Measurements from ENCODE around the gene GNPTAB.
"Not testable (repeated sequence)": the region's sequence is repeated elsewhere in the genome, so short reads cannot be mapped to it uniquely, and the experiment has no call there.

GNPTAB gene
- 71.9 to 211 (median 122) reads per million in 9 experiments for total RNA-seq

GRCh38 chr12:101830367-101831325 is at the start of gene GNPTAB:
Gene GNPTAB (minus strand): TSS chr12:101830959. CDS start chr12:101830675, 284 bp downstream.
- Mint-ChIP-seq H3K4me3 (peak within 1 kb of the TSS; percentile 94 to 98), H3K9me3 (no peaks in the 10 kb centered on the region), H3K27ac (peak within 1 kb of the TSS; percentile 87 to 96), H3K36me3 (ENCODE audit: insufficient read depth) (peaks cover 6% of the 10 kb centered on the region), H3K4me1 (ENCODE audit: low read depth in 2 of 2) (peaks cover 20 to 43% of the 10 kb centered on the region in 2 donors), H3K27me3 (no peaks in the 10 kb centered on the region)
- peak; percentile 91 to 96 (median 96) for DNase-seq
- peak; percentile 84 for ATAC-seq (replicated peaks)

DNA sequence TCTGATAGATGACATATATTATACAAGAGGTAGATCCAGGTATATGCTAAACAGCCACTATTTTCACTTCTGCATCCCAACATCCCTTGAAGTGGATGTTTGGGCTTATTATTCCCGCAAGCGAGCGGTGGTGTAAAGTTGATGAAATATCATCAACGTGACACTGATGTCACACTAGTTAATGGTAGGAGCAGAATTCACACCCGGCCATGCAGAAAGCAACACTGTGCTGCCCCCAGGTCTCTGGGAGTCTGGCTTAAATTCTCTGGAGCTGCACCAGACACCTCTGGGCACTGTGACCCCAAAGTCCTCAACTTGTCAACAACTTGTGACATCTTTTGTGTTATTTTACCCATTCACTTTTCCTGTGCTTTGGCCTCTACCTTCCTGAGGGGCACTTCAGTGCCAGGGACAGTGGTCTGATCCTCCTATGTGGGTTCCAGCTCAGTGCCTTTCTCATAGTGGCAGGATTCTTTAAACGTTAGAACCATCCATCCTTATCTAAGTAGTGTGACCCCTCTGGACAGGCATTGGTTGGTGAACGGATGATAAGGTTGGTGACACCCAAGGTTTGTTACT is 47.6 kb upstream of the GNPTAB start:
- H3K9me3 Mint-ChIP-seq, result no peaks in the 10 kb centered on the region
- H3K27ac Mint-ChIP-seq, result peak overlapping the region; percentile 91 to 94
- H3K4me1 Mint-ChIP-seq (ENCODE audit: low read depth in 2 of 2), result peaks cover 12 to 16% of the 10 kb centered on the region in 2 donors
- DNase-seq, result no peak
- no peak for ATAC-seq (replicated peaks)
- H3K36me3 Mint-ChIP-seq (ENCODE audit: insufficient read depth), result peaks cover 24% of the 10 kb centered on the region
- H3K4me3 Mint-ChIP-seq, result peak overlapping the region; percentile 96 to 97
- H3K27me3 Mint-ChIP-seq, result no peaks in the 10 kb centered on the region

DNA sequence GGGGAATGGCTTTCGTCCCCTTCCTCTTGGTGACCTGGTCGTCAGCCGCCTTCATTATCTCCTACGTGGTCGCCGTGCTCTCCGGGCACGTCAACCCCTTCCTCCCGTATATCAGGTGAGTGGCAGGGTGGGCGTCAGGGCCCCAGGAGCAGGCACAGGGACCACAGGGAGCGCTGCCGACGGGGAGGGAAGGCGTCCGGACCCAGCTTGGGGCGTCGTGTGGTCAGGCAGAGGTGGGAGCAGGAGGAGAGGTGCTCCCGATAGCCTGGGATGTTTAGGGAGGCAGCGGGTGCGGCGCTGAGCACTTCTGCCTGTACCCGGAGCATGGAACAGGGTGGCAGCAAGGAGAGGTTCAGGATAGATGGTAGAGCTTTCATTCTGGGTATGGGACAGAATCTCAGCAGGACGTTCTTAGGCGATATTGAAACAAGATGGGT is 47.1 kb upstream of the GNPTAB start:
- ATAC-seq (replicated peaks), result no peak
- DNase-seq, result no peak
- peaks cover 12 to 16% of the 10 kb centered on the region in 2 donors for H3K4me1 Mint-ChIP-seq (ENCODE audit: low read depth in 2 of 2)
- H3K27ac Mint-ChIP-seq, result peak overlapping the region; percentile 91 to 94
- no peaks in the 10 kb centered on the region for H3K27me3 Mint-ChIP-seq
- H3K36me3 Mint-ChIP-seq (ENCODE audit: insufficient read depth), result peaks cover 25% of the 10 kb centered on the region
- H3K9me3 Mint-ChIP-seq, result no peaks in the 10 kb centered on the region
- H3K4me3 Mint-ChIP-seq, result peak overlapping the region; percentile 96 to 97

- Mint-ChIP-seq H3K4me3 (peak within 1 kb of the TSS; percentile 96 to 97), H3K27ac (peak within 1 kb of the TSS; percentile 91 to 94), H3K9me3 (no peaks in the 10 kb centered on the region), H3K36me3 (ENCODE audit: insufficient read depth) (peaks cover 25% of the 10 kb centered on the region), H3K4me1 (ENCODE audit: low read depth in 2 of 2) (peaks cover 12 to 16% of the 10 kb centered on the region in 2 donors), H3K27me3 (no peaks in the 10 kb centered on the region)
- DNase-seq (peak; percentile 71 to 75 (median 73)), ATAC-seq (replicated peaks) (peak; percentile 83)
These were observed 46.4 kb upstream of the GNPTAB start, which contains the start of gene DRAM1 for GRCh38 chr12:101876861-101877805. Gene DRAM1 (plus strand): TSS chr12:101877580. CDS start chr12:101877790, 210 bp downstream.

- peak overlapping the region; percentile 96 to 97 for H3K4me3 Mint-ChIP-seq
- H3K36me3 Mint-ChIP-seq (ENCODE audit: insufficient read depth), result peaks cover 25% of the 10 kb centered on the region
- ATAC-seq (replicated peaks) (no peak), DNase-seq (no peak)
- no peaks in the 10 kb centered on the region for H3K9me3 Mint-ChIP-seq
- no peaks in the 10 kb centered on the region for H3K27me3 Mint-ChIP-seq
- H3K4me1 Mint-ChIP-seq (ENCODE audit: low read depth in 2 of 2), result peaks cover 10 to 11% of the 10 kb centered on the region in 2 donors
- peak overlapping the region; percentile 91 to 94 for H3K27ac Mint-ChIP-seq
These were observed 45.6 kb upstream of the GNPTAB start for GRCh38 chr12:101876322-101876860.

DNA sequence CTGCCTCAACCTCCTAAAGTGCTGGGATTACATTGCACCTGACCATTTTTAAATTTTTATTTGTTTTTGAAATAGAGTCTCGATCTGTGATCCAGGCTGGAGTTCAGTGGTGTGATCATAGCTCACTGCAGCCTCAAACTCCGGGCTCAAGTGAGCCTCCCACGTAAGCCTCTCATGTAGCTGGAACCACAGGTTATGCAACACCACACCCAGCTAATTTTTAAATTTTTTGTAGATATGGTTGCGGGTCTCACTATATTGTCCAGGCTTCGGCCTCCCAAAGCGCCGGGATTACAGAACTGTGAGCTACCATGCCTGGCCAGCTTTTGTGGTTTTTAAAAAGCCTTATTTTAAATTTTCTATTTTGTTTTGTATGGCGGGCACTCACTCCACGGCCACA is 44.4 kb upstream of the GNPTAB start:
- Mint-ChIP-seq H3K9me3 (no peaks in the 10 kb centered on the region), H3K4me1 (ENCODE audit: low read depth in 2 of 2) (peaks cover 10% of the 10 kb centered on the region in 2 donors), H3K4me3 (no peak overlapping the region), H3K36me3 (ENCODE audit: insufficient read depth) (peaks cover 25% of the 10 kb centered on the region), H3K27ac (peak overlapping the region in 1 of 2 donors; percentile 94), H3K27me3 (no peaks in the 10 kb centered on the region)
- ATAC-seq (replicated peaks) (no peak), DNase-seq (no peak)

DNA sequence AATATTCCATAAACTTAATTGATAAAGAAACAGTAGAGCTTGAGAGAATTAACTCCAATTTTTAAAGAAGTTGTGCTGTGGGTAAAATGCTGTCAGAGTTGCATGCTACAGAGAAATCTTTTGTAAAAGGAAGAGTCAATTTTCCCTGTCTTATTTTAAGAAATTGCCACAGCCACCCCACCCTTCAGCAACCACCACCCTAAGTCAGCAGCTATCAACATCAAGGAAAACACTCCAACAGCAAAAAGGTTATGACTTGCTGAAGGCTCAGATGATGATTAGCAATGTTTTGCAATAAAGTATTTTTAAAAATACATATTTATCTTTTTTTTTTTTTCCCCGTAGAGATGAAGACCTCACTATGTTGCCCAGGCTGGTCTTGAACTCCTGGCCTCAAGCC is 40.2 kb upstream of the GNPTAB start:
- H3K36me3 Mint-ChIP-seq (ENCODE audit: insufficient read depth), result peaks cover 10% of the 10 kb centered on the region
- no peak for ATAC-seq (replicated peaks)

DNA sequence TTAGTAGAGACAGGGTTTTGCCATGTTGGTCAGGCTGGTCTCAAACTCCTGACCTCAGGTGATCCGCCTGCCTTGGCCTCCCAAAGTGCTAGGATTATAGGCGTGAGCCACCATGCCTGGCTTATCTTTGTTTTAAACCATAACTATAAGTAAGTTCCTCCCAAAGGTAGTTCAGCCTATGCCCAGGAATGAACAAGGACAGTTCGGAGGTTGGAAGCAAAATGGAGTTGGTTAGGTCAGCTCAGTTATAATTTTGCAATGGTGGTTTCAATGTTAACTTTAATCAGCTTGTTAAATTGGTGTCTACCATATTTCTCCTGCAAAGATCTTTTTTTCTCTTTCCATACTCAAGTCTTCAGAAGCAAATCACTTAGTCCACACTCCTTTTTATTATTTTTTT is 36.9 kb upstream of the GNPTAB start:
- H3K27me3 Mint-ChIP-seq; H3K4me3 Mint-ChIP-seq; H3K9me3 Mint-ChIP-seq; H3K27ac Mint-ChIP-seq; ATAC-seq (replicated peaks); H3K36me3 Mint-ChIP-seq (ENCODE audit: insufficient read depth); H3K4me1 Mint-ChIP-seq (ENCODE audit: low read depth in 2 of 2); DNase-seq: not testable (repeated sequence)

More for the DNA sequence above, 40.2 kb upstream of the GNPTAB start:
- no peak overlapping the region for H3K4me3 Mint-ChIP-seq
- H3K27me3 Mint-ChIP-seq, result no peaks in the 10 kb centered on the region
- peaks cover 0 to under 1% of the 10 kb centered on the region in 2 donors for H3K4me1 Mint-ChIP-seq (ENCODE audit: low read depth in 2 of 2)
- no peaks in the 10 kb centered on the region for H3K9me3 Mint-ChIP-seq
- no peak for DNase-seq
- H3K27ac Mint-ChIP-seq, result no peak overlapping the region

DNA sequence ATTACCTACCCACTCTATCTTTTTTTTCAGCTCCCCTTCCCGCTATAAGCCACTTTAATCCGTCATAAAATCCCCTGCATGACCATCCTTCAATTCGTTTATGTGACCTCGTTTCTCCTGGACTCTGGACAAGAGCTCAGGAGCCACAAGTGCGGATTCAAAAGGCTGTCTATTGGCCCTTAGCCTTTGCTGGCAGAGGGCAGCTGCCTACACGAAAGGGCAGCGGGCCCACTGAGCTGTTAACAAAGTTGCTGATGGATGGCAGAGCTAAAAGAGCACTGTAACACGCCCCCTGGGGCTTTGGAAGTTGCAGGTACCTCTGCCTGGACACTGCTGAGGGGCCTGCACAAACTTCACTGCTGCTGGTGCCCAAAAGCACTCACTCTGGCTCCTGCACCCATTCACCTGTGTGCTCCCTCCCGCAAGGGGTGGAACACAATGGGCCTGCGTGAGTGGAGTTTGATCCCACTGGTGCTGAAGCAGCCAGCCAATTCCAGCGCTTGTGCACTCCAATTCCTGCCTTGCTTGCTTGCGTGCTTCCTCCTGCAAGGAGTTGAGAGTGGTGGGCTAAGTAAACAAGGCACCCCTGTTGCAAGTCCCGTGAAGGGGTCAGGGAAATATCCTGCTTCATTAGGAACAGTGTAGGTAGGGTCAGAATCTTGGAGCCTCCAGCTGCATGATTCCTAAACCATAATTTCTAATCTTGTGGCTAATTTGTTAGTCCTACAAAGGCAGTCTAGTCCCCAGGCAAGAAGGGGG is 36.0 kb upstream of the GNPTAB start:
- no peak for ATAC-seq (replicated peaks)
- no peaks in the 10 kb centered on the region for H3K27me3 Mint-ChIP-seq
- no peak for DNase-seq
- no peaks in the 10 kb centered on the region for H3K9me3 Mint-ChIP-seq
- peaks cover 0 to 2% of the 10 kb centered on the region in 2 donors for H3K4me1 Mint-ChIP-seq (ENCODE audit: low read depth in 2 of 2)
- no peak overlapping the region for H3K27ac Mint-ChIP-seq
- H3K36me3 Mint-ChIP-seq (ENCODE audit: insufficient read depth), result no peaks in the 10 kb centered on the region
- no peak overlapping the region for H3K4me3 Mint-ChIP-seq

GRCh38 chr12:101863981-101864380 is 33.2 kb upstream of the GNPTAB start:
- DNase-seq (no peak), ATAC-seq (replicated peaks) (no peak)
- no peaks in the 10 kb centered on the region for H3K27me3 Mint-ChIP-seq
- no peak overlapping the region for H3K4me3 Mint-ChIP-seq
- peaks cover 2% of the 10 kb centered on the region for H3K36me3 Mint-ChIP-seq (ENCODE audit: insufficient read depth)
- H3K4me1 Mint-ChIP-seq (ENCODE audit: low read depth in 2 of 2), result peaks cover 0 to 2% of the 10 kb centered on the region in 2 donors
- H3K9me3 Mint-ChIP-seq, result no peaks in the 10 kb centered on the region
- H3K27ac Mint-ChIP-seq, result no peak overlapping the region

DNA sequence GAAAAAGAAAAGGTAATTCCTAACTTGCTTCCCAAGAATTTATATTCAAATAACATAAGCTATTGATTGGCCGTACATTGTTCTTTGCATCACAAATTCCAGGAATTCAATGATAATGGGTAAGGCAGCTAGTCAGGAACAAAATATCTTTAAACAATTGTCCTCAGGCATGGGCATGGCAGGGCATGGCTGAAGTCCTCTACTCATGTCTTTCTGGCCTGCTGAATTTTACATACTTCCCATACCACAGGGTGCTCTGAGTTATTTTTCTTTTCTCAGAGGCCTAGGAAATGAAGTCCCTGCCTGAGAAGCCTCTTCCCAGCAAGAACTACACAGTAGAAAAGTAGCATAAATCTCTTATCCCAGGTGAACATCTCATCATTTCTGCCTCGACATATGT is 31.5 kb upstream of the GNPTAB start:
- ATAC-seq (replicated peaks) (no peak), DNase-seq (no peak)
- Mint-ChIP-seq H3K4me1 (ENCODE audit: low read depth in 2 of 2) (peaks cover 0 to 2% of the 10 kb centered on the region in 2 donors), H3K9me3 (no peaks in the 10 kb centered on the region), H3K4me3 (no peak overlapping the region), H3K27ac (no peak overlapping the region), H3K27me3 (no peaks in the 10 kb centered on the region), H3K36me3 (ENCODE audit: insufficient read depth) (peaks cover 3% of the 10 kb centered on the region)

DNA sequence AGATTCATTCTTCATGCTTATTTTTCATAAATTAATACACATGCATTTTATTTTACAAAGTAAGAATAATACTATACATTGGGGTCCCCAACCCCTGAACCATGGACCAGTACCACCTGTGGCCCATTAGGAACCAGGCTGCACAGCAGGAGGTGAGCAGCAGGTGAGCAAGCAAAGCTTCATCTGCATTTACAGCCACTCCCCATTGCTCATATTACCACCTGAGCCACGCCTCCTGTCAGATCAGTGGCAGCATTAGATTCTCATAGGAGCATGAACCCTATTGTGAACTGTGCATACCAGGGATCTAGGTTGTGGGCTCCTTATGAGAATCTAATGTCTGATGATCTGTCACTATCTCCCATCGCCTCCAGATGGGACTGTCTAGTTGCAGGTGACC is 30.9 kb upstream of the GNPTAB start:
- not testable (repeated sequence) for ATAC-seq (replicated peaks); DNase-seq; H3K4me1 Mint-ChIP-seq (ENCODE audit: low read depth in 2 of 2); H3K36me3 Mint-ChIP-seq (ENCODE audit: insufficient read depth); H3K27me3 Mint-ChIP-seq; H3K4me3 Mint-ChIP-seq; H3K9me3 Mint-ChIP-seq; H3K27ac Mint-ChIP-seq

All from effector memory CD8-positive, alpha-beta T cell (primary cell).